H1 (cell line): ENCODE measurements around the gene CCDC8. TPM values are rescaled to one million over a fixed set of nuclear protein-coding genes. Genes with fewer than 3 reads are reported as not detected.

ENCODE experiments used
- CTCF ChIA-PET: fragments of 300-600 bp; sonication (Branson Sonifier 250); formaldehyde crosslinking; loops from one replicate; lab custom pipeline; 2021; ENCODE audit not compliant: partially characterized antibody; lab: Charles Lee
- POLR2A ChIA-PET: fragments of 300-600 bp; sonication (Branson Sonifier 250); formaldehyde crosslinking; loops from one replicate; lab custom pipeline; 2021; ENCODE audit warnings: inconsistent platforms; ENCODE audit not compliant: partially characterized antibody; lab: Charles Lee
- DNase-seq, 2 experiments: peaks; one replicate each; pipeline versions ENCODE4 v3.0.0 to v3.0.0-alpha.2; 2010 to 2022; ENCODE audit warnings: low spot score in 2 of 2, low read depth in 1 of 2, mixed read lengths in 1 of 2
- FAIRE-seq: peaks from 2 replicates; lab custom pipeline; 2011; peaks lifted over from hg19 to GRCh38; lab: Jason Lieb, UNC
- H2AFZ ChIP-seq: 2 replicates; pipeline ENCODE4 v1.8.1; 2012; ENCODE audit warnings: low read length, inconsistent platforms
- H2AK5ac ChIP-seq: 2 replicates; pipeline ENCODE4 v1.6.1; 2013; ENCODE audit warnings: low read depth, low read length
- H2BK120ac ChIP-seq: replicated peaks from 2 replicates; pipeline ENCODE3; 2013; ENCODE audit warnings: low read depth, low read length, inconsistent platforms
- H2BK12ac ChIP-seq: 2 replicates; pipeline ENCODE4 v1.6.1; 2013; ENCODE audit warnings: low read depth, low read length
- H2BK15ac ChIP-seq: 2 replicates; pipeline ENCODE4 v1.6.1; 2013; ENCODE audit warnings: low read length
- H2BK20ac ChIP-seq: 2 replicates; pipeline ENCODE4 v1.6.1; 2013; ENCODE audit warnings: low read length
- H2BK5ac ChIP-seq: 2 replicates; pipeline ENCODE4 v1.6.1; 2013; ENCODE audit warnings: low read depth, low read length
- H3K14ac ChIP-seq: 2 replicates; pipeline ENCODE4 v1.6.1; 2013; ENCODE audit warnings: inconsistent platforms; ENCODE audit not compliant: insufficient read length
- H3K18ac ChIP-seq: 2 replicates; pipeline ENCODE4 v1.6.1; 2013; ENCODE audit warnings: low read length; ENCODE audit errors: extremely low read depth
- H3K23ac ChIP-seq: 2 replicates; pipeline ENCODE4 v1.6.1; 2013; ENCODE audit warnings: inconsistent platforms; ENCODE audit not compliant: insufficient read length
- H3K23me2 ChIP-seq: 2 replicates; pipeline ENCODE4 v1.6.1; 2013; ENCODE audit warnings: low read depth, low read length
- H3K27ac ChIP-seq: 2 replicates; pipeline ENCODE4 v1.6.1; 2011; ENCODE audit warnings: low read depth, low read length, inconsistent platforms
- H3K27me3 ChIP-seq, 4 experiments: replicated peaks in 1 of 4; 1 replicate in 1 of 4; 2 replicates in 3 of 4; pipeline versions ENCODE4 v1.6.1 to v1.8.1; 2011 to 2013; ENCODE audit warnings: low read length in 3 of 4, mild to moderate bottlenecking in 3 of 4, inconsistent platforms in 2 of 4, mixed read lengths in 2 of 4, moderate library complexity in 1 of 4; ENCODE audit not compliant: control insufficient read depth in 3 of 4, insufficient read depth in 3 of 4; ENCODE audit errors: extremely low read depth in 1 of 4
- H3K36me3 ChIP-seq, 4 experiments: 2 replicates each; pipeline versions ENCODE4 v1.6.1 to v1.8.1; 2011 to 2013; ENCODE audit warnings: mild to moderate bottlenecking in 4 of 4, low read length in 3 of 4, moderate library complexity in 2 of 4, control low read depth in 1 of 4, inconsistent platforms in 1 of 4; ENCODE audit not compliant: insufficient read depth in 4 of 4, control insufficient read depth in 2 of 4
- H3K4ac ChIP-seq: replicated peaks from 2 replicates; pipeline ENCODE3; 2013; ENCODE audit warnings: low read length, low read depth, mixed read lengths, inconsistent platforms; ENCODE audit not compliant: insufficient read length
- H3K4me1 ChIP-seq, 4 experiments: replicated peaks in 1 of 4; 1 replicate in 1 of 4; 2 replicates in 3 of 4; pipeline versions ENCODE4 v1.6.1 to v1.8.1; 2011 to 2013; ENCODE audit warnings: low read length in 3 of 4, inconsistent platforms in 2 of 4, mixed read lengths in 1 of 4; ENCODE audit not compliant: insufficient read depth in 4 of 4, control insufficient read depth in 3 of 4
- H3K4me2 ChIP-seq, 2 experiments: 2 replicates each; pipeline versions ENCODE4 v1.6.1 to v1.8.1; 2011 to 2013; ENCODE audit warnings: low read depth in 2 of 2, low read length in 2 of 2, control low read depth in 1 of 2, inconsistent platforms in 1 of 2, mild to moderate bottlenecking in 1 of 2; ENCODE audit not compliant: insufficient read depth in 1 of 2
- H3K4me3 ChIP-seq, 4 experiments: fragments of 200-600, 300-600 bp in 1 of 4; sonication (generic), shearing (Covaris generic), sonication (Bioruptor Twin) in 1 of 4; 2 replicates each; pipeline versions ENCODE4 v1.5.1 to v1.8.1; 2011 to 2016; ENCODE audit warnings: low read length in 4 of 4, low read depth in 3 of 4, control low read depth in 2 of 4, inconsistent platforms in 2 of 4, mild to moderate bottlenecking in 2 of 4, mixed read lengths in 1 of 4, moderate library complexity in 1 of 4; ENCODE audit not compliant: insufficient read depth in 2 of 4; ENCODE audit errors: extremely low read depth in 1 of 4
- H3K56ac ChIP-seq: replicated peaks from 2 replicates; pipeline ENCODE3; 2013; ENCODE audit warnings: low read depth, mild to moderate bottlenecking, mixed read lengths, low read length, inconsistent platforms; ENCODE audit not compliant: insufficient read length
- H3K79me1 ChIP-seq: 2 replicates; pipeline ENCODE4 v1.6.1; 2013; ENCODE audit warnings: low read depth, low read length, control low read depth
- H3K79me2 ChIP-seq, 2 experiments: 2 replicates each; pipeline versions ENCODE4 v1.6.1 to v1.8.1; 2012 to 2013; ENCODE audit warnings: low read length in 2 of 2, mild to moderate bottlenecking in 2 of 2, inconsistent platforms in 1 of 2; ENCODE audit not compliant: insufficient read depth in 2 of 2, control insufficient read depth in 1 of 2
- H3K9ac ChIP-seq, 4 experiments: replicated peaks in 1 of 4; 1 replicate in 1 of 4; 2 replicates in 3 of 4; pipeline versions ENCODE4 v1.6.1 to v1.8.1; 2011 to 2013; ENCODE audit warnings: low read depth in 3 of 4, low read length in 3 of 4, control low read depth in 2 of 4, mild to moderate bottlenecking in 2 of 4, moderate library complexity in 2 of 4, inconsistent platforms in 1 of 4; ENCODE audit errors: extremely low read depth in 1 of 4
- H3K9me3 ChIP-seq, 2 experiments: 2 replicates each; pipeline versions ENCODE4 v1.6.1 to v1.8.1; 2012 to 2013; ENCODE audit warnings: mild to moderate bottlenecking in 2 of 2, moderate library complexity in 2 of 2, control low read depth in 1 of 2, inconsistent platforms in 1 of 2, low read depth in 1 of 2, low read length in 1 of 2, mixed read lengths in 1 of 2; ENCODE audit not compliant: insufficient read depth in 2 of 2
- H4K20me1 ChIP-seq, 2 experiments: replicated peaks in 1 of 2; 2 replicates each; pipeline versions ENCODE3 to v1.8.1; 2011 to 2013; ENCODE audit warnings: inconsistent platforms in 2 of 2, low read length in 2 of 2, mild to moderate bottlenecking in 1 of 2; ENCODE audit not compliant: insufficient read depth in 2 of 2, control insufficient read depth in 1 of 2
- H4K5ac ChIP-seq: 2 replicates; pipeline ENCODE4 v1.6.1; 2013; ENCODE audit warnings: low read length, low read depth, mixed read lengths, inconsistent platforms; ENCODE audit not compliant: insufficient read length
- H4K8ac ChIP-seq: 2 replicates; pipeline ENCODE4 v1.8.0; 2013; ENCODE audit warnings: mild to moderate bottlenecking, moderate library complexity, low read length, inconsistent platforms; ENCODE audit not compliant: insufficient read depth; ENCODE audit errors: extremely low read depth
- H4K91ac ChIP-seq: replicated peaks from 2 replicates; pipeline ENCODE3; 2013; ENCODE audit warnings: low read length, mixed read lengths, inconsistent platforms; ENCODE audit not compliant: insufficient read length
- EP300 ChIP-seq, 2 experiments: IDR thresholded peaks; 1 replicate in 1 of 2; 2 replicates in 1 of 2; pipeline ENCODE4 v1.6.1; 2011 to 2012; ENCODE audit warnings: low read depth in 2 of 2, low read length in 2 of 2, mild to moderate bottlenecking in 2 of 2, borderline replicate concordance in 1 of 2, inconsistent platforms in 1 of 2, moderate library complexity in 1 of 2
- GABPA ChIP-seq: IDR thresholded peaks from 2 replicates; pipeline ENCODE4 v1.6.1; 2011; ENCODE audit warnings: mild to moderate bottlenecking, low read length, moderate library complexity, borderline replicate concordance; ENCODE audit not compliant: insufficient read depth
- JUND ChIP-seq: IDR thresholded peaks from 2 replicates; pipeline ENCODE4 v1.6.1; 2011; ENCODE audit warnings: mild to moderate bottlenecking, improper control_type of control experiment, low read length
- MAX ChIP-seq: IDR thresholded peaks from 2 replicates; pipeline ENCODE4 v1.6.1; 2012; ENCODE audit warnings: inconsistent platforms
- NANOG ChIP-seq: IDR thresholded peaks from 2 replicates; pipeline ENCODE4 v1.6.1; 2011; ENCODE audit warnings: low read length, low read depth, mild to moderate bottlenecking, inconsistent platforms; ENCODE audit not compliant: insufficient read depth, poor library complexity, severe bottlenecking
- NRF1 ChIP-seq: IDR thresholded peaks from 2 replicates; pipeline ENCODE4 v1.6.1; 2011; ENCODE audit warnings: mild to moderate bottlenecking, low read depth, low read length, improper control_type of control experiment
- PHF8 ChIP-seq: fragments of 200-600 bp; sonication (generic); conservative IDR thresholded peaks from 2 replicates; pipeline ENCODE4 v1.7.1; 2012; ENCODE audit warnings: low read depth, mild to moderate bottlenecking, inconsistent platforms, low read length, moderate library complexity
- RAD21 ChIP-seq, 2 experiments: IDR thresholded peaks in 1 of 2; conservative IDR thresholded peaks in 1 of 2; 2 replicates each; pipeline ENCODE4 v1.6.1; 2011; ENCODE audit warnings: low read depth in 2 of 2, low read length in 2 of 2, improper control_type of control experiment in 1 of 2, inconsistent platforms in 1 of 2, mild to moderate bottlenecking in 1 of 2, moderate library complexity in 1 of 2
- RXRA ChIP-seq: IDR thresholded peaks from 2 replicates; pipeline ENCODE4 v1.6.1; 2011; ENCODE audit warnings: low read depth, mild to moderate bottlenecking, low read length, moderate library complexity; ENCODE audit not compliant: insufficient read depth
- SIRT6 ChIP-seq: IDR thresholded peaks from one replicate; pipeline ENCODE4 v1.7.1; 2012; ENCODE audit warnings: low read length, inconsistent platforms
- TAF7 ChIP-seq: optimal IDR thresholded peaks from 2 replicates; pipeline ENCODE3; 2011; ENCODE audit warnings: low read depth, mild to moderate bottlenecking, inconsistent platforms, low read length, moderate library complexity, borderline replicate concordance
- YY1 ChIP-seq: IDR thresholded peaks from 2 replicates; pipeline ENCODE4 v1.6.1; 2011; ENCODE audit warnings: low read depth, mild to moderate bottlenecking, low read length
- ZNF274 ChIP-seq: IDR thresholded peaks from 2 replicates; pipeline ENCODE4 v1.7.0; 2012; ENCODE audit warnings: low read length, borderline replicate concordance; ENCODE audit errors: extremely low read depth
- WGBS, 2 experiments: shearing (Covaris generic) in 1 of 2; methylation state at CpG; one replicate each; pipeline versions ENCODE4 v1.1.6 to v1.1.7; 2013 to 2015; ENCODE audit warnings: low lambda C conversion rate in 2 of 2, mixed read lengths in 2 of 2, inconsistent platforms in 1 of 2, low coverage in 1 of 2, missing lambda C conversion rate in 1 of 2; ENCODE audit not compliant: insufficient replicate concordance in 2 of 2, insufficient coverage in 1 of 2, insufficient read length in 1 of 2; ENCODE audit errors: extremely low coverage in 1 of 2, missing lambda C conversion rate in 1 of 2; 5-methylcytosine and 5-hydroxymethylcytosine counted together
- polyA plus RNA-seq, 7 experiments: library from polyadenylated mRNA; depleted of rRNA in 3 of 7; stranded (reverse) in 5 of 7; unstranded in 2 of 7; fragments of >200 nt in 5 of 7; fragments of 200-250 nt in 2 of 7; gene quantifications; 1 replicate in 5 of 7; 2 replicates in 1 of 7; 4 replicates in 1 of 7; pipeline versions ENCODE4 v1.2.1 to v1.2.3, GENCODE V29; 2011 to 2013; ENCODE audit warnings: missing spikeins in 2 of 7, mixed read lengths in 2 of 7
- total RNA-seq: library from RNA; stranded (reverse); fragmentation: NEBNext Ultra II Directional; extraction: Animal tissue kit (Norgen Biotek cat#: 25700); gene quantifications from 2 replicates; pipeline ENCODE4 v1.2.1, GENCODE V29; 2021

The CCDC8 gene
- total and polyA plus RNA-seq, 2 of the 8 experiments (the other 6 are each of a cell fraction or from before 2014, with no cell fraction given): 4.9 to 13.6 TPM

- Histone ChIP-seq H3K18ac (no peak overlapping the region), H3K23ac (no peak overlapping the region), H2AFZ (no peak overlapping the region), H4K20me1 (no peaks in the 10 kb centered on the region), H3K79me2 (no peaks in the 10 kb centered on the region), H2BK5ac (no peak overlapping the region), H3K9ac (no peak overlapping the region), H2BK15ac (no peak overlapping the region), H3K14ac (no peak overlapping the region), H2BK120ac (no peak overlapping the region), H3K27ac (no peak overlapping the region), H3K56ac (no peak overlapping the region), H3K4me1 (no peaks in the 10 kb centered on the region), H3K9me3 (no peaks in the 10 kb centered on the region), H2AK5ac (no peak overlapping the region), H4K8ac (no peak overlapping the region), H2BK20ac (no peak overlapping the region), H3K4ac (no peak overlapping the region), H3K79me1 (no peaks in the 10 kb centered on the region), H3K4me2 (no peak overlapping the region), H4K5ac (no peak overlapping the region), H4K91ac (no peak overlapping the region), H3K4me3 (no peak overlapping the region), H3K27me3 (no peaks in the 10 kb centered on the region), H3K36me3 (no peaks in the 10 kb centered on the region), H2BK12ac (no peak overlapping the region), H3K23me2 (no peaks in the 10 kb centered on the region)
- ChIA-PET CTCF (interaction anchor here (0.6 to 5.5 kb wide), 6 partner anchors 9 to 74 kb away, joined by 3 to 20 read pairs (median 6); no protein-coding TSS in a partner anchor), POLR2A (interaction anchor here (1.5 kb wide), 1 partner anchor 39 kb away, joined by 3 read pairs; no protein-coding TSS in a partner anchor)
- WGBS, 2 experiments: 89% methylated on average over 12 of the region's 15 CpGs; no CpG with 5 or more reads in 1 of the 2 experiments
- FAIRE-seq (no peak), DNase-seq (no peak)
- no peak for TF ChIP-seq YY1
- no peak for TF ChIP-seq NANOG
- TF ChIP-seq TAF7: no peak
- TF ChIP-seq JUND: no peak
- TF ChIP-seq MAX: no peak
- no peak for TF ChIP-seq SIRT6
- TF ChIP-seq NRF1: no peak
- no peak for TF ChIP-seq GABPA
- no peak for TF ChIP-seq PHF8
- no peak for TF ChIP-seq RXRA
- TF ChIP-seq EP300 (IDR thresholded peaks at IDR 0.05; ENCODE audit: borderline replicate concordance in 1 of 2, low read depth in 2 of 2, low read length in 2 of 2): no peak
- no peak for TF ChIP-seq ZNF274
- TF ChIP-seq RAD21 (IDR thresholded peaks at IDR 0.05 in 1 of 2, conservative IDR thresholded peaks at IDR 0.05 in 1 of 2; ENCODE audit: low read depth in 2 of 2, low read length in 2 of 2): no peak
Observed at GRCh38 chr19:46446021-46446420, 32.7 kb upstream of the CCDC8 start.
